MM.1S (cell line): ENCODE measurements around the gene SNTG2.

Experiments used
- DNase-seq: peaks from one replicate; pipeline ENCODE4 v3.0.0-alpha.2; 2015
- H2AFZ ChIP-seq: fragments of 300-600 bp; sonication (generic); 2 replicates; pipeline ENCODE4 v1.6.0; 2016; ENCODE audit warnings: antibody characterized with exemption, low read length
- H3F3A ChIP-seq: fragments of 300-600 bp; sonication (generic); 2 replicates; pipeline ENCODE4 v1.6.1; 2016; ENCODE audit warnings: mild to moderate bottlenecking, antibody characterized with exemption, low read length, moderate library complexity, mixed read lengths; ENCODE audit not compliant: insufficient read depth
- H3K27ac ChIP-seq: fragments of 300-600 bp; sonication (generic); 2 replicates; pipeline ENCODE4 v1.5.1; 2016; ENCODE audit warnings: mild to moderate bottlenecking, low read length
- H3K27me3 ChIP-seq: fragments of 300-600 bp; sonication (generic); replicated peaks from 2 replicates; pipeline ENCODE4 v1.6.0; 2016; ENCODE audit warnings: low read length; ENCODE audit not compliant: insufficient read depth
- H3K36me3 ChIP-seq: fragments of 300-600 bp; sonication (generic); replicated peaks from 2 replicates; pipeline ENCODE4 v1.6.1; 2016; ENCODE audit warnings: mild to moderate bottlenecking, low read length, mixed read lengths; ENCODE audit not compliant: insufficient read depth
- H3K4me1 ChIP-seq: fragments of 300-600 bp; sonication (generic); 2 replicates; pipeline ENCODE4 v1.6.1; 2016; ENCODE audit warnings: low read length, mixed read lengths
- H3K4me2 ChIP-seq: fragments of 300-600 bp; sonication (generic); 2 replicates; pipeline ENCODE4 v1.6.0; 2016; ENCODE audit warnings: low read depth, low read length
- H3K4me3 ChIP-seq: fragments of 300-600 bp; sonication (generic); 2 replicates; pipeline ENCODE4 v1.5.1; 2016; ENCODE audit warnings: low read length, mixed read lengths
- H3K79me2 ChIP-seq: fragments of 300-600 bp; sonication (generic); 2 replicates; pipeline ENCODE4 v1.6.1; 2016; ENCODE audit warnings: mixed run types, low read length, mixed read lengths
- H3K9ac ChIP-seq: fragments of 300-600 bp; sonication (generic); 2 replicates; pipeline ENCODE4 v1.6.1; 2016; ENCODE audit warnings: low read length, mixed read lengths
- H3K9me2 ChIP-seq: fragments of 300-600 bp; sonication (generic); replicated peaks from 2 replicates; pipeline ENCODE4 v1.6.1; 2016; ENCODE audit warnings: mild to moderate bottlenecking, low read length, mixed read lengths; ENCODE audit not compliant: insufficient read depth
- H3K9me3 ChIP-seq: fragments of 300-600 bp; sonication (generic); replicated peaks from 2 replicates; pipeline ENCODE4 v1.6.1; 2016; ENCODE audit warnings: mild to moderate bottlenecking, low read length, mixed read lengths; ENCODE audit not compliant: insufficient read depth
- H4K20me1 ChIP-seq: fragments of 300-600 bp; sonication (generic); 2 replicates; pipeline ENCODE4 v1.6.1; 2016; ENCODE audit warnings: mild to moderate bottlenecking, low read length, moderate library complexity, mixed read lengths; ENCODE audit not compliant: insufficient read depth
- EZH2 ChIP-seq: fragments of 300-600 bp; sonication (generic); optimal IDR thresholded peaks from 2 replicates; pipeline ENCODE3; 2017; ENCODE audit warnings: low read depth, mild to moderate bottlenecking, antibody characterized with exemption, low read length, mixed read lengths
- EZH2phosphoT487 ChIP-seq: fragments of 300-600 bp; sonication (generic); IDR thresholded peaks from 2 replicates; pipeline ENCODE4 v1.6.1; 2018; ENCODE audit warnings: antibody characterized with exemption, low read length
- TF ChIP-seq, protein P1 (sequence below): fragments of 300-600 bp; sonication (generic); IDR thresholded peaks from 2 replicates; pipeline ENCODE4 v1.5.1; 2016; ENCODE audit warnings: antibody characterized with exemption, low read length, mixed read lengths

Gene SNTG2

DNA sequence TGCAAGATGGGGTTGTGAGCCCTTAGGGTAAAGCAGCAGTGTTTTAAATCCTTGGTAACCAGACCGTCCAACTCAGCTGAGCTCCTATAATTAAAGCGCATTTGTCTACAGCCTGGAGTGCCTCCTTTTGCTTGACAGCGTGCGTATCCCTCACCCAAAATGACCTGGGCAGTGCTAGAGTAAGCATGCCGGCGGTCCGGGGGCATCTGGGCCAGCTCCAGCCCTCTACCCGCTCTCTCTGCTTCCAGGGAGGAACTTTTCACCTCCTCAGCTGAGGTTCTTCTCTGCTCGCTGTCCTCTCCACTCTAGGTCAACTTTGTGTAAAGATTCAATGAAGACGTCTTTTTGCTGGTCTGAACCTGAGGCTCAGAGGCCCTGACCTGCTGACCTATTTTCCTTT lies 360.2 kb downstream of the SNTG2 start:
- Histone ChIP-seq H3K9me3 (no peaks in the 10 kb centered on the region), H3K4me3 (no peak overlapping the region), H3K27me3 (no peaks in the 10 kb centered on the region), H3K27ac (no peak overlapping the region), H3K4me1 (no peaks in the 10 kb centered on the region), H3K36me3 (no peaks in the 10 kb centered on the region), H3K79me2 (no peaks in the 10 kb centered on the region), H2AFZ (no peak overlapping the region), H4K20me1 (no peaks in the 10 kb centered on the region), H3K9me2 (no peaks in the 10 kb centered on the region), H3K9ac (no peak overlapping the region), H3K4me2 (no peak overlapping the region), H3F3A (no peaks in the 10 kb centered on the region)
- no peak for TF ChIP-seq EZH2
- TF ChIP-seq, protein P1, sequence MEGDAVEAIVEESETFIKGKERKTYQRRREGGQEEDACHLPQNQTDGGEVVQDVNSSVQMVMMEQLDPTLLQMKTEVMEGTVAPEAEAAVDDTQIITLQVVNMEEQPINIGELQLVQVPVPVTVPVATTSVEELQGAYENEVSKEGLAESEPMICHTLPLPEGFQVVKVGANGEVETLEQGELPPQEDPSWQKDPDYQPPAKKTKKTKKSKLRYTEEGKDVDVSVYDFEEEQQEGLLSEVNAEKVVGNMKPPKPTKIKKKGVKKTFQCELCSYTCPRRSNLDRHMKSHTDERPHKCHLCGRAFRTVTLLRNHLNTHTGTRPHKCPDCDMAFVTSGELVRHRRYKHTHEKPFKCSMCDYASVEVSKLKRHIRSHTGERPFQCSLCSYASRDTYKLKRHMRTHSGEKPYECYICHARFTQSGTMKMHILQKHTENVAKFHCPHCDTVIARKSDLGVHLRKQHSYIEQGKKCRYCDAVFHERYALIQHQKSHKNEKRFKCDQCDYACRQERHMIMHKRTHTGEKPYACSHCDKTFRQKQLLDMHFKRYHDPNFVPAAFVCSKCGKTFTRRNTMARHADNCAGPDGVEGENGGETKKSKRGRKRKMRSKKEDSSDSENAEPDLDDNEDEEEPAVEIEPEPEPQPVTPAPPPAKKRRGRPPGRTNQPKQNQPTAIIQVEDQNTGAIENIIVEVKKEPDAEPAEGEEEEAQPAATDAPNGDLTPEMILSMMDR = no peak
- no peak for TF ChIP-seq EZH2phosphoT487
- no peak for DNase-seq

DNA sequence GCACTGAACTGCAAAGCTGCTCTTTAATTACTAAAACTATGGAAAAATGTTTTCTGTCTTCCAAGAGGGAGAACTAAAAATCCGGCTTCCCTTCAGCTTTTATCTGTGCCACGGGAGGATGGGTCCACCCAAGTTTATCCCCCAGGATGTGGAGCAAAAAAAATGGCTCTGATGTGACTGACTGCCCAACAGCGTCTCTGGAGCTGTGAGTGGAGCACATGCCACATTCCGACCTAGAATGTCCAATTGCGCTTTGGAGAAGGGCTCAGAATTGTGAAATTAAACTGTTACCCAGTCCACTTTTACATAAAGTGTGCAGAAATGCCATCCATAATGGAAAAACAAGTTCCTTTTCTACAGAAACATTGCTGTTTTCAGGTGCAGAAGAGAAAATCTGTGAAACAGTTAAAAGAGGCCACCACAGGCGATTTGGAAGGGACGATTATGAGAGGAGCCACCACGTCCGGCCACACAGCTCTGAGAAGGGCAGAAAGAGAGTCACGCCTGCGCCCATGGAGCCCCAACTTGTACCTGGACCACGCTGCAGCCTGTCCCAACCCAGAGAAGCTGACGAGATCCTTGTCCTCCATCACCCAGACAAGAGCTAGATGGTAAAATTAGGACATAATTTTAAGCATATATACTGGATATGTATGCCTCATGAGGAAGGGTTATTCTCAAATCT lies 362.7 kb downstream of the SNTG2 start:
- H4K20me1 ChIP-seq = no peaks in the 10 kb centered on the region
- H3K79me2 ChIP-seq = no peaks in the 10 kb centered on the region
- H3K9me3 ChIP-seq = no peaks in the 10 kb centered on the region
- H3K9me2 ChIP-seq = no peaks in the 10 kb centered on the region
- no peak overlapping the region for H3K4me2 ChIP-seq
- H3K4me1 ChIP-seq = no peaks in the 10 kb centered on the region
- H3K27ac ChIP-seq = no peak overlapping the region
- H3K4me3 ChIP-seq = no peak overlapping the region
- no peak for DNase-seq
- no peaks in the 10 kb centered on the region for H3F3A ChIP-seq
- no peak overlapping the region for H3K9ac ChIP-seq
- TF ChIP-seq, protein P1 = no peak
- no peak for TF ChIP-seq EZH2
- TF ChIP-seq EZH2phosphoT487 = no peak
- no peak overlapping the region for H2AFZ ChIP-seq
- H3K27me3 ChIP-seq = no peaks in the 10 kb centered on the region
- H3K36me3 ChIP-seq = no peaks in the 10 kb centered on the region

DNA sequence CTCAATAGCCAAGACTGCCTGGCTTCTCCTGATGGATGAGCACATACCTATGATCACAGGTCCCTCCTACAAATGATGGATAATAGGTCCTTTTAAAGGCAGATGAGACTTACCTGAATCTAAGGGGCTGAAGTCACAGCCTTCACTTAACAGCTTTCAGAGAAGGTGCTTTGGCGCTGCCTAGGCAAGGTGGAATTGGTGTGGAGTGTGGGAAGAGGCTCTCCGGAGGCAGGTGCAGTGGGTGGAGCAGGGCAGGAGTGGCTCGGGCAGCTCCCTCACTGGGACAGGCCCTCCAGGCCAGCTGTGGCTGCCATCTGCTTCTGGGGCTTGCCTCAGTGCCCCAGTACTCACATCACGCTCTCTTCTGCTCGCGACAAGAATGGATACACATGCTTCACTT lies 363.6 kb downstream of the SNTG2 start:
- no peaks in the 10 kb centered on the region for H4K20me1 ChIP-seq
- no peak overlapping the region for H3K27ac ChIP-seq
- no peaks in the 10 kb centered on the region for H3K36me3 ChIP-seq
- no peak overlapping the region for H3K4me3 ChIP-seq
- no peak overlapping the region for H2AFZ ChIP-seq
- no peaks in the 10 kb centered on the region for H3K27me3 ChIP-seq
- no peak for DNase-seq
- H3F3A ChIP-seq = no peaks in the 10 kb centered on the region
- TF ChIP-seq, protein P1 = no peak
- no peak for TF ChIP-seq EZH2phosphoT487
- no peak overlapping the region for H3K9ac ChIP-seq
- H3K9me2 ChIP-seq = no peaks in the 10 kb centered on the region
- no peak overlapping the region for H3K4me2 ChIP-seq
- H3K4me1 ChIP-seq = no peaks in the 10 kb centered on the region
- H3K9me3 ChIP-seq = no peaks in the 10 kb centered on the region
- no peaks in the 10 kb centered on the region for H3K79me2 ChIP-seq
